Stomach (tissue), 9 donors: ENCODE measurements around the gene RPS6KA2. TPM values are rescaled to one million over a fixed set of nuclear protein-coding genes. Genes with fewer than 3 reads are reported as not detected.

ENCODE experiments used
- DNase-seq, 2 donors: peaks; one replicate each; pipeline versions ENCODE4 v3.0.0 to v3.0.0-alpha.2; 2013 to 2019
- H3K27ac ChIP-seq, 5 donors: fragments of 200-600 bp in 4 of 5; sonication (generic) in 4 of 5; one replicate each; pipeline ENCODE4 v1.5.1; 2013 to 2019; ENCODE audit warnings: mild to moderate bottlenecking in 1 of 5, moderate library complexity in 1 of 5
- H3K27me3 ChIP-seq, 3 donors: fragments of 200-600 bp; sonication (generic); one replicate each; pipeline ENCODE4 v1.5.1; 2017 to 2019; ENCODE audit warnings: mixed run types in 1 of 3
- H3K36me3 ChIP-seq, 4 donors: fragments of 200-600 bp; sonication (generic); 1 replicate in 3 of 4; 2 replicates in 1 of 4; pipeline ENCODE4 v1.5.1; 2016 to 2019
- H3K4me1 ChIP-seq, 4 donors: fragments of 200-600 bp; sonication (generic); one replicate each; pipeline ENCODE4 v1.5.1; 2016 to 2019
- H3K4me3 ChIP-seq, 4 donors: fragments of 200-600 bp; sonication (generic) in 3 of 4; one replicate each; pipeline ENCODE4 v1.5.1; 2016 to 2019; ENCODE audit warnings: mild to moderate bottlenecking in 1 of 4
- H3K9me3 ChIP-seq, 4 donors: fragments of 200-600 bp; sonication (generic); one replicate each; pipeline ENCODE4 v1.5.1; 2016 to 2019
- CTCF ChIP-seq, 7 experiments: fragments of 450-650 bp in 4 of 7; fragments of 200-600 bp in 3 of 7; sonication (generic) in 3 of 7; IDR thresholded peaks; one replicate each; pipeline ENCODE4 v1.5.1; 2016 to 2019; ENCODE audit warnings: antibody characterized with exemption in 7 of 7, control low read depth in 2 of 7, mild to moderate bottlenecking in 1 of 7
- EP300 ChIP-seq: sonication (generic); formaldehyde crosslinking; IDR thresholded peaks from one replicate; pipeline ENCODE4 v1.6.1; 2017; ENCODE audit warnings: antibody characterized with exemption
- POLR2A ChIP-seq, 4 donors: fragments of 450-650 bp; IDR thresholded peaks; one replicate each; pipeline ENCODE4 v1.6.1; 2016; ENCODE audit warnings: antibody characterized with exemption in 4 of 4, control low read depth in 2 of 4, mild to moderate bottlenecking in 1 of 4, moderate library complexity in 1 of 4
- POLR2AphosphoS5 ChIP-seq, 3 donors: sonication (generic); formaldehyde crosslinking; IDR thresholded peaks; one replicate each; pipeline ENCODE4 v1.6.1; 2016; ENCODE audit warnings: antibody characterized with exemption in 3 of 3
- WGBS, 5 donors: extraction: QIAGEN DNeasy Blood & Tissue Kit in 3 of 5; methylation state at CpG; one replicate each; pipeline versions ENCODE4 v1.1.5 to v1.1.7; 2013 to 2018; 5-methylcytosine and 5-hydroxymethylcytosine counted together
- intact Hi-C: fragments of 100-400 bp; cut with DNase I; formaldehyde crosslinking; loops from one replicate; pipeline ENCODE4 v1.15.1; 2023; ENCODE audit warnings: low total_unique reads
- polyA plus RNA-seq, 3 donors: library from polyadenylated mRNA; stranded (reverse); fragments of 200-250 nt; gene quantifications; one replicate each; pipeline ENCODE4 v1.2.3, GENCODE V29; 2013
- total RNA-seq, 5 donors: library from RNA; depleted of rRNA; stranded (reverse); fragments of >200 nt; gene quantifications; one replicate each; pipeline versions ENCODE4 v1.1.0 to v1.2.3, GENCODE V29; 2014 to 2016
- donor health status: healthy with polysubstance abuse.
- donor health status: Bipolar disorder and iron deficiency.
- donor health status: healthy.

The RPS6KA2 gene
- total and polyA plus RNA-seq, 8 donors = 10.9 to 150 (median 68.0) TPM

GRCh38 chr6:166556863-166557322 lies 70.2 kb downstream of the RPS6KA2 start:
- WGBS, 5 donors = 16 to 32% (median 24%) methylated on average over 14 to 16 of the region's 16 CpGs
- DNase-seq = peak; percentile 59 to 95
- peaks cover 0 to 4% (median 0%) of the 10 kb centered on the region in 4 donors for H3K36me3 ChIP-seq
- TF ChIP-seq POLR2AphosphoS5 (IDR thresholded peaks at IDR 0.05) (peak; percentile 92 to 97 (median 95)), POLR2A (IDR thresholded peaks at IDR 0.05) (no peak), CTCF (IDR thresholded peaks at IDR 0.05) (peak in 1 of 7 experiments; percentile 16), EP300 (peak; percentile 24)
- no peaks in the 10 kb centered on the region for H3K27me3 ChIP-seq
- H3K27ac ChIP-seq = peak overlapping the region; percentile 80 to 83 (median 82)
- H3K9me3 ChIP-seq = no peaks in the 10 kb centered on the region
- intact Hi-C loops = no loop called here
- H3K4me3 ChIP-seq = peak overlapping the region in 2 of 4 donors; percentile 8 to 18
- H3K4me1 ChIP-seq = peaks cover 11 to 44% (median 28%) of the 10 kb centered on the region in 4 donors

- TF ChIP-seq CTCF (IDR thresholded peaks at IDR 0.05) = no peak
- TF ChIP-seq POLR2A (IDR thresholded peaks at IDR 0.05) = no peak
- no peak for TF ChIP-seq POLR2AphosphoS5 (IDR thresholded peaks at IDR 0.05)
- no peak for TF ChIP-seq EP300
- intact Hi-C loops = no loop called here
- Histone ChIP-seq H3K27me3 (no peaks in the 10 kb centered on the region), H3K9me3 (no peaks in the 10 kb centered on the region), H3K4me3 (no peak overlapping the region), H3K4me1 (peaks cover 7 to 44% (median 25%) of the 10 kb centered on the region in 4 donors), H3K36me3 (peaks cover 0 to 4% (median 0%) of the 10 kb centered on the region in 4 donors), H3K27ac (peak overlapping the region in 4 of 5 donors; percentile 80 to 83 (median 82))
- DNase-seq = no peak
Observed at GRCh38 chr6:166556336-166556735, 70.7 kb downstream of the RPS6KA2 start.

GRCh38 chr6:166555086-166555485 lies 72.0 kb downstream of the RPS6KA2 start:
- WGBS, 5 donors = 80 to 89% (median 84%) methylated on average over 6 of the region's 6 CpGs
- H3K4me3 ChIP-seq = no peak overlapping the region
- H3K4me1 ChIP-seq = peaks cover 7 to 44% (median 25%) of the 10 kb centered on the region in 4 donors
- TF ChIP-seq POLR2A (IDR thresholded peaks at IDR 0.05) (no peak), EP300 (no peak), CTCF (IDR thresholded peaks at IDR 0.05) (no peak), POLR2AphosphoS5 (IDR thresholded peaks at IDR 0.05) (no peak)
- intact Hi-C loops = no loop called here
- H3K9me3 ChIP-seq = no peaks in the 10 kb centered on the region
- peak overlapping the region in 4 of 5 donors; percentile 25 to 83 (median 68) for H3K27ac ChIP-seq
- H3K36me3 ChIP-seq = peaks cover 0 to 2% (median 0%) of the 10 kb centered on the region in 4 donors
- DNase-seq = peak in 1 of 2 donors; percentile 25
- no peaks in the 10 kb centered on the region for H3K27me3 ChIP-seq

GRCh38 chr6:166554316-166554715 lies 72.7 kb downstream of the RPS6KA2 start:
- DNase-seq = peak in 1 of 2 donors; percentile 46
- H3K27ac ChIP-seq = peak overlapping the region; percentile 25 to 83 (median 57)
- H3K4me1 ChIP-seq = peaks cover 7 to 44% (median 25%) of the 10 kb centered on the region in 4 donors
- intact Hi-C loops = no loop called here
- no peaks in the 10 kb centered on the region for H3K9me3 ChIP-seq
- TF ChIP-seq POLR2AphosphoS5 (IDR thresholded peaks at IDR 0.05) (no peak), CTCF (IDR thresholded peaks at IDR 0.05) (no peak), EP300 (no peak), POLR2A (IDR thresholded peaks at IDR 0.05) (no peak)
- no peak overlapping the region for H3K4me3 ChIP-seq
- no peaks in the 10 kb centered on the region for H3K36me3 ChIP-seq
- WGBS, 5 donors = 64 to 83% (median 76%) methylated on average over 8 of the region's 8 CpGs
- no peaks in the 10 kb centered on the region for H3K27me3 ChIP-seq
